HG02852 (cell line): ENCODE results near the gene OR56A5.
A peak's percentile ranks its signal among the peaks of the same experiment; 100 is the strongest.

Experiments used
- ATAC-seq: cut with Tn5 transposase; IDR thresholded peaks from one replicate; pipeline ENCODE4 v1.9.1; 2021; ENCODE audit warnings: mild to moderate bottlenecking, moderate library complexity; ENCODE audit not compliant: unreplicated experiment

OR56A5 gene

DNA sequence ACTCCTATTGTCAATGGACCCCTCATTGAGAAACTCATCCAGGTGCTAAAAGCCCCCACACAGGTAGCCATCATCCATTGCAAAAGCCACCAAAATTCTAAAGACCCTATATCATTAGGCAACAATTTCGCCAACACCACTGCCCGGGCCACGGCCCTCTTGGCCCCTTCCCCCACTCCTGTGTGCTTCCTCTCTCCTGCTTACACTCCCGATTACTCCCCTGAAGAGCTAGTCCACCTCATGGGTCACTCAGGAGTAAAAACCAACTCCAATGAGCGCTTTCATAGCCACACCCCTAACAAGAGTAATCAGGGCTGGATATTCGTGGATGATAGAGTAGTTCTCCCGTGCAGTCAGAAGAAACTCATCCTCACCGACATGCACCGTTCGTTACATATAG is 35.2 kb downstream of the OR56A5 start:
- no peak for ATAC-seq

DNA sequence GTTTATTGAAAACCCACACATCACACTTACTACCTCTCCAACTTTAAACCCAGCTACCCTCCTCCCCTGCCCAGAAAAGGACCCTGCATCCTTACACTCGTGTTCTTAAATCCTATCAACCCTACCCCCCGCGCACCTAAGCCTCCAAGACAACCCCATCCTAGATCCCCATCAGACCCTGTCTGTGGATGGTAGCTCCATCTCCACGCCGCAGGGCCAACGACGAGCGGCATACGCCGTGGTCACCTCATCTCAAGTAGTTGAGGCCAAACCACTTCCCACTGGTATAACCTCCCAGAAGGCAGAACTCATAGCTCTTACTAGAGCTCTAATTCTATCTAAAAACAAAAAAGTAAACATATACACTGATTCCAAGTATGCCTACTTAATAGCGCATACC is 35.6 kb downstream of the OR56A5 start:
- no peak for ATAC-seq

DNA sequence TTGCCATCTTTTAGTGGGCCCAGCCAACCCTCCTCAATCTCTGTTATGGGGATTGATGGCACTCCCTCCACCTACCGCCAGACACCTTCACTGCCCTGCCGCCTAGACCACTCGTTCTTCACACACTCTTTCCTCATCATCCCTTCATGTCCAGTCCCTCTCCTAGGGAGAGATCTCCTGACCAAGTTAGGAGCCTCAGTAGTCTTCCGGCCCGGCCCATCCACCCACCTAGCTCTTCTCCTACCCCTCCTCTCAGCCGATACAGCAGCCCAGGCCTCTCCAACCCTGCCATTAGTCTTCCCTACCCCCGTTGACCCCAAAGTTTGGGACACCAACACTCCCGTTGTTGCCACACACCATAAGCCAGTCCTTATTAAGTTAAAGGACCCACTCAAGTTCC is 37.2 kb downstream of the OR56A5 start:
- ATAC-seq = no peak

DNA sequence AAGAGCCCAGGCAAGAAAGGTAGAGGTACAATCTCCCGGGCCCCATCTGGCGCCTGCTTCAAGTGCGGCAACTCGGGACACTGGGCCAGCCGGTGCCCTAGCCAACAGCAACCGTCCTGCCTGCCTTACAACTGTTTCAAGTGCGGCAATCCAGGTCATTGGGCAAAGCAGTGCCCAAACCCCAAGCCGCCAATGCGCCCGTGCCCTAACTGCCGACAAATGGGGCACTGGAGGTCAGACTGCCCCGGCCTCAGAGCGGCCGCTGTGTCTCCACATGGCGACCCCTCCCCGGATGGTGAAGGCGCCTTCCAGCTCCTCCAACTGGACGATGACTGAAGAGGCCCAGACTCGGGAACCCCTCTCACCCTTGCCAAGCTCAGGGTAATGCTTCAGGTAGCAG is 37.7 kb downstream of the OR56A5 start:
- ATAC-seq = no peak

GRCh38 chr11:5929571-5930368 is 38.5 kb downstream of the OR56A5 start:
- no peak for ATAC-seq

GRCh38 chr11:5928811-5929210 is 39.5 kb downstream of the OR56A5 start:
- no peak for ATAC-seq

GRCh38 chr11:5928271-5928670 is 40.0 kb downstream of the OR56A5 start:
- no peak for ATAC-seq

GRCh38 chr11:5923794-5924193 is 44.5 kb downstream of the OR56A5 start:
- peak; percentile 24 for ATAC-seq

- peak; percentile 24 for ATAC-seq
Measured at GRCh38 chr11:5923427-5923776, 44.9 kb downstream of the OR56A5 start.

- ATAC-seq = peak; percentile 90
Measured at GRCh38 chr11:5922749-5923426, 45.4 kb downstream of the OR56A5 start.
